Ovary (tissue), 3 donors: ENCODE results near the gene KLF13.

Experiments
- CTCF ChIP-seq, 3 donors: fragments of 450-650 bp in 2 of 3; fragments of 200-600 bp in 1 of 3; IDR thresholded peaks; one replicate each; pipeline versions ENCODE4 v1.5.1 to v1.8.0; 2016 to 2022; ENCODE audit warnings: antibody characterized with exemption in 3 of 3, mild to moderate bottlenecking in 1 of 3
- EP300 ChIP-seq: sonication (generic); formaldehyde crosslinking; IDR thresholded peaks from one replicate; pipeline ENCODE4 v1.6.1; 2017; ENCODE audit warnings: antibody characterized with exemption
- POLR2A ChIP-seq: fragments of 450-650 bp; IDR thresholded peaks from one replicate; pipeline ENCODE4 v1.6.1; 2017; ENCODE audit warnings: antibody characterized with exemption, mild to moderate bottlenecking, moderate library complexity
- donor health status: DM: no; HTN: no; CAD: no.

- no peak for TF ChIP-seq CTCF (IDR thresholded peaks at IDR 0.05)
- no peak for TF ChIP-seq POLR2A
- TF ChIP-seq EP300 = no peak
Observed at GRCh38 chr15:31309893-31310606, 16.6 kb upstream of the KLF13 start.
